DMS79 treated with DMSO at 0.1 percent for 48 hours (cell line): ENCODE data around the gene MPHOSPH6.
A peak's percentile ranks its signal among the peaks of the same experiment; 100 is the strongest.
"Not testable (repeated sequence)": the region's sequence is repeated elsewhere in the genome, so short reads cannot be mapped to it uniquely, and the experiment has no call there.

ENCODE experiments used
- DNase-seq: peaks from one replicate; lab custom pipeline; 2025; lab: John Stamatoyannopoulos, UW

The MPHOSPH6 gene

GRCh38 chr16:82175627-82176026 is 5.6 kb upstream of the MPHOSPH6 start:
- no peak for DNase-seq

DNA sequence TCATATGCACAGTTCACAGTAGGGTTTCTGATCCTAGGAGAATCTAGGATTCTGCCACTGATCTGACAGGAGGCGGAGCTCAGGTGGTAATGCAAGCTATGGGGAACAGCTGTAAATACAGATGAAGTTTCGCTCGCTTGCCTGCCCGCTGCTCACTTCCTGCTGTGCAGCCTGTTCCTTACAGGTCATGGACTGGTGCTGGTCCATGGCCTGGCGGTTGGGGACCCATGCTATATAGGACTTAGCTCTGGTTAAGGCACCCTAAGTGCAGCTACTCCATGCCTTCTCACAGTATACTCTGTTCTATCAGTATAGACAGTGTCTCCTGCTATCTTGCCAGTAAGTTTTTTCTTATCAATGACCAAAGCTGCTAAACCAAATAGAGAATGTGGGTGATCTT is 2.4 kb downstream of the MPHOSPH6 start:
- no peak for DNase-seq

GRCh38 chr16:82160226-82160625 is 9.8 kb downstream of the MPHOSPH6 start:
- no peak for DNase-seq

DNA sequence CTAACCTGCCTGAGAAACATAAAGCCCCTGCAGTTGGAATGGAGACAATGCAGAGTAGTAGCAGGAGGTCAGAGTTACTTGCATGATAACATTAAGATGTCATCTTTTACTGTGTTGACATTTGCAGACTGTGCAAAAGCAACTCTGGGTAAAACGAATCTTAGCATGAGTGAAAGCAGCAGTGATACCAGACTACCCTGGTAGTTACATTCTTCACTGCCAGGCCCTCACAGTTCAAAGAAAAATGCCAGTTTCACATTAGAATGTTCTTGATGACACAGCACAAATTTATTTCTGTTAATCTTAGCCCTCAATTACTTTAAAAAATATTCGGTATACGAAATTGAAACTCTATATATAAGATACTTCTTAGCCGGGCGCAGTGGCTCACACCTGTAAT is 12.2 kb downstream of the MPHOSPH6 start:
- DNase-seq, result no peak

DNA sequence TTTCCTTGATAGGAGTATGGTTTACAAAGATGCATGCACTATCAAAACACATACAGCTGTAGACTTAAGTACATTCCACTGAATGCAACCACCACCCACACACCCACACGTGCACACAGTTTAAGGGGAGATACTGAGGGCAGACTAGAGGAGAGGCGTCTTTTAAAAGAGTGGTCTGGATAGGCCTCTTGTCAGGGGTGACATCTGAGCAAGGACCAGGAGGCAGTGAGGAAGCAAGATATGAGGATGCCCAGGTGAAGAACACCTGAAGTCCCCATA is 12.6 kb downstream of the MPHOSPH6 start:
- DNase-seq, result no peak

GRCh38 chr16:82156761-82157533 is 13.1 kb downstream of the MPHOSPH6 start:
- DNase-seq, result no peak

DNA sequence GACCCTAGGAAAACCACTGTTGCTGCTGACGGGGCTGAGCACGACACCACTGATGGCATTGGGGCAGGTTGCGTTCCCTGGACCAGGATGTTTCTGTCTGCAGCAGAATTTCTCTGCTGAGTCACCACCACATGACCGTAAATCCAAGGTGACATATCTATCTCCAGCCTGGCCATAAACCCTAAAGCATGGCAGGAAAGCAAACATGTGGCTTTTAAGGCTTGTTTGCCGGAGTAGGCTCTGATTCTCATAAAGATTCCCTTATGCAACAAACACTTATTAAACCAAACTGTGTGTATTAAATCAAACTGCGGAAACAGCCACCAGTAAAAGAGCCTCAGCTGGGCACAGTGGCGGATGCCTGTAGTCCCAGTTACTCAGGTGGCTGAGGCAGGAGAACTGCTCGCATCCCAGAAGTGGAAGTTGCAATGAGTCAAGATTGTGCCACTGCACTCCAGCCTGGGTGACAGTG is 17.3 kb downstream of the MPHOSPH6 start:
- no peak for DNase-seq

- no peak for DNase-seq
Measured at GRCh38 chr16:82152196-82152595, 17.8 kb downstream of the MPHOSPH6 start.

GRCh38 chr16:82150549-82150948 is 19.5 kb downstream of the MPHOSPH6 start:
- DNase-seq, result no peak

DNA sequence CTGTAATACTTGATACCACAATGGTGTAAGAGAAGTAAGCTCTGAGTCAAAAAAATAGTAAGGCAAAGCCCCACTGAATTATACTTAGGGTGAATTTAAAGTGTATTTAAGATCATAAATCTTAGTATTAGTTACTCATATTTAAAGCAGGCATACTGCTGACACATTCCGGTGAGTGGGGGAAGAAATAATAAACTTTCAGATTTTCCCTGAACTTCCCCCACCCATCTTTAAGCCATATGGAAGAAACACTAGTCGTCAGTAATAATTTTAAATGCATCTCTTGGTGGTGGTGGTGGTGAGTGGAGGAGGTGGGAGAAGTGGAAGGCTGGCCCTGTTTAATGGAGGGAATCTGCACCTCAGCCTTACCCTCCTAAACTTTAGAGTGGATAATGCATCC is 20.5 kb downstream of the MPHOSPH6 start:
- DNase-seq, result no peak

GRCh38 chr16:82147546-82147945 is 22.5 kb downstream of the MPHOSPH6 start:
- no peak for DNase-seq

- DNase-seq, result no peak
Measured at GRCh38 chr16:82146957-82147356, 23.1 kb downstream of the MPHOSPH6 start.

- no peak for DNase-seq
Measured at GRCh38 chr16:82146556-82146955, 23.5 kb downstream of the MPHOSPH6 start.

DNA sequence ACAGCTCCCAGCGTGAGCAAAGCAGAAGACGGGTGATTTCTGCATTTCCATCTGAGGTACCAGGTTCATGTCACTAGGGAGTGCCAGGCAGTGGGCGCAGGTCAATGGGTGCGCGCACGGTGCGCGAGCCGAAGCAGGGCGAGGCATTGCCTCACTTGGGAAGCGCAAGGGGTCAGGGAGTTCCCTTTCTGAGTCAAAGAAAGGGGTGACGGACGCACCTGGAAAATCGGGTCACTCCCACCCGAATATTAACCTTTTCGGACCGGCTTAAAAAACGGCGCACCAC is 30.8 kb downstream of the MPHOSPH6 start:
- DNase-seq, result not testable (repeated sequence)

DNA sequence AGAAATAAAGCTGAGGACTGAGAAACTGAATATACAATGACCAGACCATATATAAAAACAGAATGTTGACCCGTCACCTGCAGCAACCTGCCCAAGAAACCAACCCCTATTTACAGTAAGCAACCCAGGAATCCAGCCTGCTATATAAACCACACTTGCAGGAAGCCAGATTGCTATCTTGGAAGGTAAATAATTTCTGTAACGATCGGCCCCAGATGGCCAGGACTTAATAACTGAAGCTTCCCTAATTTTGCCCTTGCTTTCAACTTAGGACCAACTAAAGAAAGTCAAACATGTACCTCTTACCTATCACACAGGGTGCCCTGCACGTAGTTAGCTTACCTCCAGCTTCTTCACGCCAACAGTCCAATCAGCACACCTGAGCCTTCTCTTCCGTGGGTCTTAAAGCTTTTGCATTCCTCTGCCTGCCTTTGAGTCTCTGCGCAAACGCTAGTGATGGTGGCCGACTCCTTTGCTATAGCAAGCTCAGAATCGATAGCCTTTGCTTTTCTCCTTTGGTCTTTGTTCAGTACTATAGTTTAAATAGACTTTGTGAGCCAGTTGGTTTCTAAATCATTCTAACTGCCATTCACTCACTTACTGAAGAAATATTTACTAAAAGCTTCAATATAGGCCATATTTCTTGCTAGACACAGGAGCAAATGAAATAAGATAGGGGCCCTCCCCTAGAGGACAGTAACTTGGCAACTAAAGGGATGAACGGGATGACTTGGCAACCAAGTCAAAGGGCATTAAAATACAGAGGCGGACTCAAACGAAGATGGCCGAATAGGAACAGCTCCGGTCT is 31.3 kb downstream of the MPHOSPH6 start:
- no peak for DNase-seq

DNA sequence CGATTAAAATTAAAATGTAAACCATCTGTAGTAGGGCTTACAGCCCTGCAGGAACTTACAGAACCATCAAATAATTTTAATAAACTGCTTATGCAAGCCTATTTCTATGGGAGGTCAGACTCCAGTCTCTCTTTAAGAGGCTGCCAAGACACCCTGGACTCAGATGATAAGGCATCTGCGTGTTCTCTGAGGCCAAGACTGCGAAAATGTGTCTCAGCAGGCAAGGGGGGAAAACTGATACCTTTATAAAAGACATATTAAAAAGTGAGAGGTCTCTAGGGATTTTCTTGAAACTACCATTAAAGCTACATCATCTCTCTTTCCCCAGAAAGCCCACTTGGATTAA is 32.2 kb downstream of the MPHOSPH6 start:
- no peak for DNase-seq

DNA sequence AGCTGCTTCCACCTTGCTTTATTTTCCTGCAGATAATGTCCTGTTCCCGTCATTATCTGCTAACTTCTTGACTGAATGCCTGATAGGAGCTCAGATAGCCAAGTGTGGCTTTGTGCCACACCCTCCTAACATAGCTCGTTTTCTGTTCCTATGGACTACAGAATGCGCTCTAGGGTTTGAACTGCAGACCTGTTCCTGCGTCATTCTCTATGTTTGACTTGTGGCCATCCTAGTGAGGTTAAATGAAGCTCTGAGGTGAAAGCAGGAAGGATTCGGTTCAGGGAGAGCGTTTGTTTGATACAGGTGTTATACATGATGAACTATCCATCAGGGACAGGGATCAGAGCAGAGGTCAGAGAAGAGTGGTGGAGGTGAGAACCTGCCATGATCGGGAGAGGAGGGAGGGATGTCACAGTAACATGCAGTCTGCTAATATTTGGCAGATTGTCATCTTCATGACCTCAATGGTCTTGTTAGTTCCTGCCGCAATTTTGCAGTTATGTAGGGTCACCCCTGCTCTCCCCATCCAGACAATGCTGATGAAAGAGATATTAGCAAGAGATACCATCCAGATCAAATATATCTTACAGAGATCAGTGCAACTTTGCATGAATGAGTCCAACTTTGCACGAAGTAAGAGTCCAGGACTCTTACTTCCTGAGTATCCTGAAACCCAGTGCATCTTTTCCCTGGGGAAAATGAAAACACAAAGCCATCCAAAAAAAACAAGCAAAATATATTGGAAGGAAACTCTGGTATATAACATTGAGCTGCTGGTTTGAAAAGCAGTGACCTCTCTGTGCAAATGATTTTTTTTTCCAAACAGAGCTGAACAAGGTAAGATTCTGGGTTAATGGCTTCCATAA is 32.8 kb downstream of the MPHOSPH6 start:
- DNase-seq, result no peak

- DNase-seq, result no peak
Measured at GRCh38 chr16:82135844-82136243, 34.2 kb downstream of the MPHOSPH6 start.

DNA sequence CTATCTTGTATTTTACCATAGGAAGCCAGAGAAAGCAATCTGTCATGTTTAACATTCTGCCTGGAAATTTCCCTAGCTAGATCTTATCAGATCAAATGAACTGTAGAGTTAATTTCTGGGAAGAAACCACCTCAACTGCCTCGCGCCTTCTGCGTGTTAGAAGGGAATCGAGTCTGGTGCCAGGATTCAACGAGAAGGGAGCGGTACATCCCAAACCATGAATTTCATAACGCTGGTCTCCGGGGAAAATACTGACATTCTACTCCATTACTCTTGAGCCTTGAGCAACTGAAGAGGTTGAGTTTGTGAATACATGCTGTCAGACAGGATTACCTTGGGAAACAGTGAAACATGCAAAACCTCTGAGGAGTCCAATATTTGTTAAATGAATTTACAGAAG is 35.2 kb downstream of the MPHOSPH6 start:
- no peak for DNase-seq

DNA sequence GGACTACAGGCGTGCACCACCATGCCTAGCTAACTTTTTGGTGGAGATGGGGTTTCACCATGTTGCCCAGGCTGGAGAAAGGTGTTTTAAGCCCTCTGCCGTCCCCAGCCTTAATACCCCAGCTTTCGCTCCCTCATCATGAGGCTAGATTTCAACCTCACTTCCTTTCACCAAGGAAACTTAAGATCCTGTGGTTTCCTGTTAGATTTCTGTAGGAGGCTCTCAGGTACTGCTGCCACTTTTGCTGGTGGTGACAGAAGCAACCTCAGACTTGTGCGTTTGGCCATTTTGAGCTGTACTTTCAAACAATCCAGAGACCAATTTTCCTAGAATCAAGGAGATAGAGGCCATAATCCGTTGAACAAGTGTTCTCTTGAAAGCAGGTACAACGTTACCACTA is 36.2 kb downstream of the MPHOSPH6 start:
- no peak for DNase-seq

GRCh38 chr16:82129881-82130280 is 40.1 kb downstream of the MPHOSPH6 start:
- no peak for DNase-seq

GRCh38 chr16:82124651-82125050 is 45.4 kb downstream of the MPHOSPH6 start:
- no peak for DNase-seq

DNA sequence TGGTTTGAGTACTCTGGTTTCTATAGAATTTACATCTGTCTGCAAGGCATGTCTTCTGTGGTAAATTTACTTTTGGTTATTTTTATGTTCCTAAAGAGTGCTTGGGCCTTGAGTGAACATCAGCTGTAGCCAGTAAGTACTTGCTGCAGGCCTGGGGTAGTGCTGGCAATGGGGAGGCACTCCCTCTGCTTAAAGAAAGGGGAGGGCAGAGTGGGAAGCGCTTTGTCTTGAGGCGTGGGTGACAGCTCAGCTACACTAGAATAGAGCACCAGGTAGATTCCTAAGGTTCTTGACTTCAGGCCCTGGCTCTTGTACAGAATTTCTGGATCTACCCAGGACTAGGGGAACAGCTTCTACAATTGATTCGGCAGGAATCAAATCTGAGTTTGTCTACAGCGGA is 50.6 kb downstream of the MPHOSPH6 start:
- DNase-seq, result peak; percentile 52
